COLO668 (cell line): ENCODE measurements around the gene KIAA0513.
A peak's percentile ranks its signal among the peaks of the same experiment; 100 is the strongest.

Experiments
- DNase-seq: peaks from one replicate; lab custom pipeline; 2025; ENCODE audit not compliant: unreplicated experiment; lab: John Stamatoyannopoulos, UW

Gene KIAA0513

DNA sequence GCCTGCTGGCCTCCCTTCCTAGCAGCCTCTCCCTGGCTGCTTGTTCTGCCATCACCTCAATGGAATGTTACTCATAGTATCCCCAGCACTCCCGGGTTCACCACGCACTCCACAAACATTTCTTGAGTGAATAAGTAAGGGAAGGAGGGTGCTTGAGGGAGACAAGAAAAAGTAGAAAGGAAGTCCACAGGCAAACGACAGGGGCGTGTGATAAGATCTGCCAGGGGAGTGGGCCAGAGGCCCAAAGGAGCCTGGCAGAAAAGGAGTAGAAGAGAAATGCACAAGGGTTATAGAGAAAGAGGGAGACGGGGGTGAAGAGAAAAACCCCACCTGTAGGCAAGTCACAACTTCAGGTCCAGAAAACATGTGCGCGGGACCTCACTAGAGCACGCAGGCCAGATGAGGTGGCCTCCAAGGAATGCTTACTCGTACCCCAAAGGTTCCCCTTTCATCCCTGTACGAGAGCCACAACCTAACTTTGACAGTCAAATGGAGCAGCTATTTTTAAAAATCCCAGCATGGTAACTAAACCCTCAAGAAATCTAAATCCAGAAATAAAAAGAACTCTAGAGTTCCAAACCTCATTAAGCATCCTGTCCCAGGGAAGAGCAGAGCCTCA is 22.9 kb upstream of the KIAA0513 start:
- DNase-seq: no peak

DNA sequence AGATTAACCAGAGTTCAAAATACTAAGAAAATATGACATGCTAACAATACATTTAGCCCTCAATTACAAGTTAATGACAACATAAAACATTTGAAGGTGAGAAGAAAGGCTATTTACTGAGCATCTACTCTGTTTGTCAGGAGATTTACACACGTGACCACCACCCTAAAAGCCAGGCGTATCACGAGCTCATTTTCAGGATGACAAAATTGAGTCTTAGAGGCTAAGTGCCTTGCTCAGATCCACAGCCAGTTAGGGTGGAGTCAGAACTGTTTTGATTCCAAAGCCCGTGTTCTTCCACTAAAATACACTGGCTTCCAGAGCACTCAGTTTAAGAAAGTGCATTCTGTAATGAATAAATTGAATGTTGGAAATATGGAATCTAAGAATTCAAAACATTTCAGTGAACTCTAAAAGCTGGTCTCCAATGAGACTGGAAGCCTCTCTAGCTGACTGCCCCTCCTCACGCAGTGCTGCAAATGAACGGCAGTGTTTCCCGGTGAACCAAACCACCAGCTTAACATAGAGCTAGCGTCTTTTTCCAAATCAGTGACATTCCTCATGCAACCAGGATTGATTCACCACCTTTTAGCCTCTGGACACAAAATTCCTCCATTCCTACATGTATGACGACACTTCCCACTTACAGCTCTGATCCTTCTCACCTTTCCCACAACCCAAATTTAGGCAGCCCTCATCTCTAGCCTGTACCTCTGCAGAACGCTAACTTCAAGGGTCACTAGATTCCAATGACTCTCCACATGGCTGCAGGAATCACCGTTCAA is 22.1 kb upstream of the KIAA0513 start:
- no peak for DNase-seq

DNA sequence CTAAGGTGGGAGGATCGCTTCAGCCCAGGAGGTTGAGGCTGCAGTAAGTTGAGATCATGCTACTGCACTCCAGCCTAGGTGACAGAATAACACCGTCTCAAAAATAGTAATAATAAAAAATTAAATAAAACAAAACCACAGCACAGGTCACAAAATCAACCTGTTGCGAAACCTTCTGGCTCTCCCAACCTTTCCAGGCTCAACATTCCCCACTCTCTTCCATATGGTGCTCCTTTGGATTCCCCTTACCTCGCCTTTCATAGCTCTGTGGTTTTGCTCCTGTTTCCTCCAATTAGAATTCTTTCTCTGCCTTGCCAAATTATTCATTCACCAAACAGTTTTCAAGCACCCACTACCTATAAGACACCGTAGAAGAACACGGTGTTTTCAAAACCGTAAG is 21.0 kb upstream of the KIAA0513 start:
- no peak for DNase-seq

DNA sequence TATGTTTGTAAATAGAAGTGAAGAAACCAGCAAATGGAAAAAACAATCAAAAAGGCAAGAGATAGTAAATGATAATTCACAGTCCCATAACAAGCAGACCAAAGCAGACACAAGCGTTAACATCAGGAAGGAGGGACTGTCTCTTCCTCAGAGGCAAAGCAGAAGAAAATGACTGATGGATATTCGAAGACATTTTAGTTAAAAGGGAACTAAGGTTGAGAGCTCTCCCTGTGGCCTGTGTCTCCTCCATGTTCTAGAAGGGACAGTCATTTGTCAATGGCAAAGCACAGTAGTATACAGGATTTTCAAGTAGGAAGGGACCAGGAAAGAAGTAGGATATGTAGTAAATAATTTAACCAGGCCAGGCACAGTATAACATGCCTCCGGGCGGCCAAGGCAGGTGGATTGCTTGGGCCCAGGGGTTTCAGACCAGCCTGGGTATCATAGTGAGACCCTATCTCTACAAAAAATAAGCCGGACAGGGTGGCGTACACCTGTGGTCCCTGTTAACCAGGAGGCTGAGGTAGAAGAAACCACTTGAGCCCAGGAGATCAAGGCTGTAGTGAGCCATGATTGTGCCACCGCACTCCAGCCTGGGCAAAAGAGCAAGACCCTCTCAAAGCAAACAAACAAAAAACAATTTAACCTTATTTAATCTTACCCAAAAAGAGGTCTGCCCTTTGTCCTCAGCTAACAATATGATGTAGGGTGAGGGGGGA is 19.9 kb upstream of the KIAA0513 start:
- DNase-seq: no peak

DNA sequence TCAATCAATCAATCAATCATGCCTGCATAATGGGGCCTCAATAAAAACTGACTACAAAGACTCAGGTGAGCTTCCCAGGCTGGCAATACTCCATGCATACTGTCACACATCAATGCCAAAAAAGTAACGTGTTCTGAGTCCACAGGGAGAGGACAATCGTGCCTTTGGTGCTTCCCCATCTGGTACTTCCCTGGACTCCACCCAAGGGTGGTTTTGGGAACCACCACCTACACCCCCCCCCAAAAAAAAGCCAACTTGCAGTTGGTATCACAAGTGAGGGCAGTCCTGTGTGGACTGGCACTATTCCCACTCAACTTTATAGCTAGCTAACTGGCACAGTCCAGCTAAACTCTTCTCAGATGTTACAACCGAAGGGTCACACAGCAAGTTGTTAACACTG is 19.3 kb upstream of the KIAA0513 start:
- DNase-seq: no peak

DNA sequence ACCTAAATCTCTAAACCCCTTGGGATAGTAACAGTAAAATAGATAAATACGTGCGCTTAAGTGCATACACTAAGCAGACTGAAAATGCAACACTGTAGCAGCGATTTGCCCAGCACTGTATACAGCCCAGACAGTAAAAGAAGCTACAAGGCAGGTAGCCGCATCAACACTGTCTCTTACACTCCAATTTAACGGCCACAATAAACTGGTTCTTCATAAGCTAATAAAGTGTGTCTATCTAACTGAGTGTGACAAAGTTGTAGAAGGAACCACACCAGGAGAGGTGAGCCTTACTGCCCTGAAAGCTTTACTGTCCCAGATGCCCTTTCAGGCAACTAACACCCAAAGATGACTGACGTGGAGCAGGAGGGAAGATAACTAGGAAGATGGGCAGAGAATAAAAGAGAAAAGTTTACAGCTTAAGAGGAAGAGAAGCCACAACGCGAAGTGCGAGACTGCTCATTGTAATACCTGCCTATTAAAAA is 17.1 kb upstream of the KIAA0513 start:
- no peak for DNase-seq

DNA sequence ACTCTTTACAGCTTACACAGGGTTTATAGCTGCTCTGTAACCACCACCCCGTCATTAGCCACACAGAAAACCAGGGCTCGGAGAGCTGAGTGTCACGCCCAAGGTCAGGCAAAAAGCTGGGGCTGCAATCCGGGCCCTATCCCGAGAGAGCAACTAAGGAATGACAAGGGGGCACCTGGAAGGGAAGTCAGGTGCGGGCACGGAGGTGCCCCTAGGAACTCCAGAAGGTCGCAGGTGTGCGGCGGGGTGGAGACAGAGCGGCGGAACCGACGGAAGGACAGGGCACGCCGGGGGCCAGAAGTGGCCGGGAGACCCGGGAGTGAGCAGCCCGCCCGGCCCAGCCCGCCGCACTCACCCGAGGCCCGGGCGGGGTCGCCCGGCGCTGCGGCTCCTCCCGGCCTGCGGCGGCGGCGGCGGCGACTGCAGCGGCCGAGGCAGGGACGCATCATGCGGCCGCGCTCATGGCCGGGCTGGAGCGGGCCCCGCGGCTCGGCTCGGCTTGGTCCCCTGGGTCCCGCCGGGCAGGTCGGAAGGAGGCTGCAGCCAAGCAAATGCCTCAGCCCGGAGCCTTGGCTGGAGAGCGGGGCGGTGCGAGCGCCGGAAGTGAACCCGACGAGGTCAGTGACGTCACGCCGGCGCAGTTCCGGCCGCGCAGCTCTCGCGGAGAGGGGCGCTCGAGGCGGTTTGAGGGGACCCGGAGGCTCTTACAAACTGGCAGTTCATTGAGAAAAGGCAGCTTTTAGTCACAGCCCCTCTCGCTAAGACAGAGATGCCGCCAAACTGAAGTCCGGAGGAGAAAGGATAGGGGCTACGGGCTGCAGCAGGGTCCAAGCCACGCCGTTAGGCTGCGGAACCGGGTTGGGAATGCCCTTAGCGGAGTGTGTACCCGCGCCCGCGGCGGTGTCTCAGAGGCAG is 16.4 kb upstream of the KIAA0513 start, which contains the start of gene ZDHHC7:
TSS of gene ZDHHC7 (minus strand) at position 605 of the 915 bp plus-strand sequence. CDS start 20,917 bp downstream, outside the sequence.
- DNase-seq: peak; percentile 89

DNA sequence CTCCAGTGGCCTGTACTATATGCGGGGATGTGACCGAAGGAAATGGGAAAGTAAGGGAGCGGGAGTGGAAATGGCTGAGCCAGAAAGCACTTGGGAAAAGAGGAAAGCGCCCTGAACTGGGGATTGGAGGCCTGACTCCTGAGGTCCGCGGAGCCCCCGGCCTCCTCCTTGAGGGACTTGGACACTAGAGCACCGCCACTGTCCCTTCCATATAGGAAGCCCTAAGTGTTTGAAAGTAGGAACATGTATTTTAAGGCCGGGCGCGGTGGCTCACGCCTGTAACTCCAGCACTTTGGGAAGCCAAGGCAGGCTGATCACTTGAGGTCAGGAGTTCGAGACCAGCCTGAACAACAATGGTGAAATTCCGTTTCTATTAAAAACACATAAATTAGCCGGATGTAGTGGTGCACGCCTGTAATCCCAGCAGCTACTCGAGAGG is 15.7 kb upstream of the KIAA0513 start:
- DNase-seq: no peak

DNA sequence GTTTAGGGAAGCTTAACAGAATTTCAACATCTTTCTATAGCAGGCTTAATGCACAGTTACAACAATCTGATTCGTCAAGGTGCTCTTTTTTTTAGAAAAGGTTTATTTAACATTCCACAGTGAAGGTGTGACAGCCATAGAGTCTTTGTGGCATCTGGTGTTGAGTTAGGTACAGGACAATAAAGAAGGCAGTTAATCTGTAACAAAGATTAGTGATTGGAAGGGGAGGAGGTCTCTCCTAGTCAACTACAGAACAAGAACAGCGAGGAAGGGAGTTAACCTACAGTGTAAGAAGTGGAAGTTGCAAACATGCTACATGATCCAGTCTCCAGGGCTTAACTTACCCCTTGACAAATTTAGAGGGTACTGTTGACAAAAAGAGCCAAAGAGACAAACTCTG is 13.3 kb upstream of the KIAA0513 start:
- DNase-seq: no peak

DNA sequence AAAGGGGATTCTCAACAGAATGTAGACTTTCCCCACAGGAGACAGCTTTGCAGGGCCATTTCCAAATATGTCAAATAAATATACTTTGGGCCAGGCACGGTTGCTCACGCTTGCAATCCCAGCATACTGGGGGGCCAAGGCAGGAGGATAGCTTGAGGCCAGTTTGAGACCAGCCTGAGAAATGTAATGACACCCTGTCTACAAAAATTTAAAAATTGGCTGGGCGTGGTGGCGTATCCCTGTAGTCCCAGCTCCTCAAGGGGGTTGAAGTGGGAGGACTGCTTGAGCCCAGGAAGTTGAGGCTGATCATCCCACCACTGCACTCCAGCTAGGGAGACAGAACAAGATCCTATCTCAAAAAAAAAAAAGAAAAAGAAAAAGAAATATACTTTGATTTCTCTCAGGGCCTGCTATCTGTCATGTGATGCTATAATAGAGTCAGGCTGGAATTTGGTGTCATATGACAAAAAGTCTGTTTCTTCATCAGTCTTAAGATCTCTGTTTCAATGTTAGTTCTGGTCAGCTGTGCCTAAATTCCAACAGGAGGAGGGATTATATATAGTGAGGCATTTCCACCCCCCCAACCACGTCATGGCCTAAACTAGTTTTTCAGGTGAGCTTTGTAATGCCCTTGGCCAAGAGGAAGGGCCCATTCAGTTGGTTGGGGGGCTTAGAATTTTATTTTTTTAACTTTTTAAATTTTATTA is 12.0 kb upstream of the KIAA0513 start:
- no peak for DNase-seq

DNA sequence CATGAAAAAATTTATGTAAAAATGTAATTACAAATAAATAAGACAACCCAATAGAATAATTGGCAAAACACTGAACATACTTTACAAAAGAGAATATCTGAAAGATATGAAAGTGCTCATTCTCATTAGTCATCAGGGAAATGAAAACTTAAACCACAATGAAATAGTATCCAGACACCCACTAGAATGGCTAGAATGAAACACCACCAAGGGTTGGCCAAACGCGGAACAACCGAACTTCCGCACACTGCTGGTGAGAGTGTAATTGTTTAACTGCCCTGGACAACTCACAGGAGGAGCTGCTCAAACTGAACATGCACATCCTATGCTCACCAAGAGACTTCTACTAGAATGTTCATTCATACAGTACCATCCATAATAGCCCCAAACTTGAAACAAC is 10.4 kb upstream of the KIAA0513 start:
- DNase-seq: no peak

DNA sequence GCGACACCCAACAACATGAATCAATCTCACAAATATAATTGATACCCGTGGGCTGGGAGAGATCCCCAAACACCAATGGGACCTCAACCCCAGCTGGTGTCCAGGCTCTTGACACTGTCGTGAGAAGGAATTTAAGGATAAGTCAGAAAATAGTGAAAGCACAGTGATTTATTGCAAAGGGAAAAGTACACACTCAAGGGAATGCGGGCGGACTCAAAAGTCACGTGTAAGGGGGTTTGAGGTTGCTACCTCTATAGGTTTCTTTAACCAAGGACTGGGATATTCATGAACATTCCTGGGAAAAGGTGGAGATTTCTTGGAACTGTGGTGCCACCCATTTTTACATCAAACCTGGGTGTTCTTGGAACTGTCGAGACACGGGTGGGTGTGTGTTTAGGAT is 10.0 kb upstream of the KIAA0513 start:
- no peak for DNase-seq

DNA sequence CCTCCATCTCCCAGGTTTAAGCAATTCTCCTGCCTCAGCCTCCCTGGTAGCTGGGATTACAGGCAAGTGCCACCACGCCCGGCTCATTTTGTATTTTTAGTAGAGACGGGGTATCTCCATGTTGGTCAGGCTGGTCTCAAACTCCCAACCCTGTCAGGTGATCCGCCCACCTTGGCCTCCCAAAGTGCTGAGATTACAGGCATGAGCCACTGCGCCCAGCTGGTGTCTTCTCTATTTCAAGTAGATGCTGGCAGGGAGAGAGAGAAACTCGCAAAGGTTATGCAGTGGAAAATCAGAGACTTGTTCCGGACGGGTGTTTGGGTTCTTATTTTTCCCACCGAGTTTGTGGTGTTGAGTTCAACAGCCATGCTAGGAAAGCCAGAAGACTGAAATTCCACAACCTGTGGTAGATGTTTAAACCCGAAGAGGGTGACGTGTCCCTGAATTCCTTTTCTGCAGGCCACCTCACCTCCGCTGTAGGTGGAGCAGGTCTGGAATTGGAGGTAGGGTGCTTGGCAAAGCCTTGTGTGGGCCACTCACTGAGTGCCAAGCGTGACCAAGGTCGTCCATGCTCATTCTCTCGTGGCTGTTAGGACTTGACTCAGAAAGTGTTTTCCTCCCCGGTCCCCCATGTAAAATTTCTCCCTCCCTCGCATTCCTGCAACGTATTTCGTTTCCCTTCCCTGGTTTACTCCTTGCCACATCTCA is 8.9 kb upstream of the KIAA0513 start:
- DNase-seq: no peak

DNA sequence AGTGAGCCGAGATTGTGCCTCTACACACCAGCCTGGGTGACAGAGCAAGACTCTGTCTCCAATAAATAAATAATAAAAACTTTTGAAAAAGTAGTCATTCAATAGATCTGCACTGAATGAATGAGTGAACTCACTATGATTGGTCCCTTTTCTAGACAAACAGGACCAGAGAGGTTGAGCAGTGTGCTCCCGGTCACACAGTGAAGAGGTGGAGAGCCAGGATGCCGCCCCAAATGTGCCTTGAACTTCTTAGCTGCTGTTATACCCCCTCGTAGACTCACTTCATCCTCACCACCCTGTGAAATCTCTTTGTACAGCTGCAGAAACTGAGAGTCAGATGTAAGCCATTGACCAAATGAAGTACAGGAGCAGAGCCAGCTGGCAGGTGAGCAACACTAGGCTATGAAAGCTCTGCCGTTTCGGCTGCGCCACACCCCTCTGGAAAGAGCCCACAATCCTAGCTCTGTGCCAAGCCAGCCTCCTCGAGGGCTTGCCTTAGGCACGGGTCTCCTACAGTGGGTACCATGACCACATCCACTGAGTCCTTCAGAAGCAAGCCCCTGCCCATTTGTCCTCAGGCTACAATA is 7.8 kb upstream of the KIAA0513 start:
- no peak for DNase-seq

DNA sequence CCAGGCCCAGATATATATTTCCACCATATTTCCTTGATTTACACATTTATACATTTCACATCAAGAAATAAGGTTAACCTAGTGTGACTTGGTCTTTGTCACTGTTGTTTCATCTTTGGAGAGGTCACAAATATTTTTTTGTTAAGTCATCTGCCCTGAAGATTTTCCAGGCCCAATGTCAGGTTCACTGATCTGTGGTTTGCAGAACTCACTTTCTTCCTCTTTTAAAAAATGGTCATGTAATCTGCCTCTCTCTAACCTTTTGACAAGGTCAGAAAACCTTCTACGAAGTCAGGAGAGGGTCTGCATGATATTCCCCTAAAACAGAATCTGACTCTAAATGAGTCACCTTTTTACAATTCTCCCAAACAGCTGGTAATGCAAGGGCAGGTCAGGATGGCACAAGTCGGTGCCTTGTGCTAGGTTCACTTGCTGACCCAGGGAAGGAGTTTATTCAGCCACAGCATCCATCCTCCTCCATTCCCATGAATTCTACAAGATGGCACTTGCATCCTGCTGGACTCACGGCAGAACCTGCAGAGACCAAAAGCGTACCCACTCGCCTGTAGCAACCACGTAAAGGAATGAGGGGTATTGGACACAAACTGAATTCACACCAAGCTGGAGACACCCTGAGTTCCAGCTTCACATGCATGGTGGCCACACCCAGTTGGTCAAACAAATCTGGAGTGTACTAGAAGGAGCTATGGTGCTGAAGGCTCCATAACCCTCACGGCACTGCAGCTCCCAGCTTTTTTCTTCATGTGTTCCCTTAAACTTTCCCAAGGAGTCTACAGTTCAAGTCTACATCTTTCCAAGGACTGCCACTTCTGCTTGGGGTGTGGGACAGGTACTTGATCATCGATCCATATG is 1.6 kb upstream of the KIAA0513 start:
- no peak for DNase-seq

DNA sequence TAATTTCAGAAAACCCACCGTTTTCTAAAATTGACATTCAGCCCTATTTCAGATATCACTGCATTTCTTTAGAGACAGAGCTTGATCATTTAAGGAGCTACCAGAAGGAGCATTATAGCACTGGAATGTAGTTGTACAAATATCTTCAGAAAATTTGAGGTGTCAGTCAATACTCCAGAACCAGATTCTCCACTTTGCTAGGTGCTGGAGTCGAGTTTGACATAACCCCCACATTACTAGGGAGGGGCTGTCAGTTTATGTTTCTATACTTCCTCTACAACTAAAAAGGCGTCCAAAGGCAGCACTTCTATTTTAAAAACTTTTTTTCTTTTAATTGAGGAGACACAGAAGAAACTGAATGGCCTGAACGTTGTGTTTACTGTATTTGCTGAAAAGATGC is 892 bp upstream of the KIAA0513 start:
- DNase-seq: no peak

DNA sequence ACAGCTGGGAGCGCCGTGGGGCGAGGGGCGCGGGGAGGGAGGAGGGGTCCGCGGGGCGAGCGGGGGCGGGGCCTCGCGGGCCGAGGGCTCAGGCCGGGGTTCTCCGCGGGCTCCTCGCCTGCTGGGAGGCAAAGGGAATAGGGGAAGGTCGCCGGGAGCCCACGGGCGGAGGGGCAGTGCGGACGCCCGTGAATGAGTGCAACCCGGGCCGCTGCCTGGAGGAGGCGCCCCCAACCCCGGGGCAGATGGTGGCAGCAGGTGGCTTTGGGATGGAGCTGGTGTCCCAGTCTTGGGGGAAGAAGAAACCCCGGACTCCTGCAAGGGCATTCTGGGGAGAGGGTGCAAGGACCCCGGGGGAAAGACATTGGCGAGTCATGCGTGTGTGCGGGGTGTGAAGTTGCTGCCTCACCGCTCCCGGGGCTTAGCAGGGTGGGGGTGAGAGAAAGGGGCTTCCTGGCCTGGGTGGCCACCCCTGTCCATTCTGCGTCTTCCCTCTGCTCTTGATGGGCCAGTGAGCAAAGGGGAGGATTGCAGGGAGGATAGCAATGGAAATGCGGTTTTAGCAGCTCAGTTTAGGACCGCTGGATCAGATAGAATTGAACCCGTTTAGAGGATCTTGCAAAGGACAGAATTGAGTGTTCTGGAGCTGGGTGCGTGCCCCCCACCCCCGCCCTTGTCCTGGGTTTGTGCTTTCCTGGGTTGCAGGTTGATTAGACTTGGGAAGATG is 526 bp downstream of the KIAA0513 start:
- peak; percentile 33 for DNase-seq
